Measurements from ENCODE around the gene DCAF8L2. TPM values are rescaled to one million over a fixed set of nuclear protein-coding genes. Genes with fewer than 3 reads are reported as not detected.

DCAF8L2 gene
- polyA plus RNA-seq, 2 of the 4 experiments (the other 2 are of a cell fraction) = not detected

GRCh38 chrX:27671234-27671633, 81.1 kb downstream of the DCAF8L2 start:
- POLR2A ChIA-PET = no interaction called here
- no peak for ATAC-seq
- WGBS (ENCODE audit: missing lambda C conversion rate) = 25% methylated on average over 2 of the region's 2 CpGs
- Histone ChIP-seq H3K4me2 (no peak overlapping the region), H3K27ac (no peak overlapping the region), H3K4me1 (no peaks in the 10 kb centered on the region), H3K9me3 (no peaks in the 10 kb centered on the region), H3K4me3 (no peak overlapping the region)
- no peak for DNase-seq (ENCODE audit: low read depth in 1 of 2, low spot score in 1 of 2)
- peak; percentile 74 for FAIRE-seq
- TF ChIP-seq MAFK (IDR thresholded peaks at IDR 0.05; ENCODE audit: partially characterized antibody) (peak; percentile 65), MAX (IDR thresholded peaks at IDR 0.05) (no peak)
- TF ChIP-seq, protein P1, sequence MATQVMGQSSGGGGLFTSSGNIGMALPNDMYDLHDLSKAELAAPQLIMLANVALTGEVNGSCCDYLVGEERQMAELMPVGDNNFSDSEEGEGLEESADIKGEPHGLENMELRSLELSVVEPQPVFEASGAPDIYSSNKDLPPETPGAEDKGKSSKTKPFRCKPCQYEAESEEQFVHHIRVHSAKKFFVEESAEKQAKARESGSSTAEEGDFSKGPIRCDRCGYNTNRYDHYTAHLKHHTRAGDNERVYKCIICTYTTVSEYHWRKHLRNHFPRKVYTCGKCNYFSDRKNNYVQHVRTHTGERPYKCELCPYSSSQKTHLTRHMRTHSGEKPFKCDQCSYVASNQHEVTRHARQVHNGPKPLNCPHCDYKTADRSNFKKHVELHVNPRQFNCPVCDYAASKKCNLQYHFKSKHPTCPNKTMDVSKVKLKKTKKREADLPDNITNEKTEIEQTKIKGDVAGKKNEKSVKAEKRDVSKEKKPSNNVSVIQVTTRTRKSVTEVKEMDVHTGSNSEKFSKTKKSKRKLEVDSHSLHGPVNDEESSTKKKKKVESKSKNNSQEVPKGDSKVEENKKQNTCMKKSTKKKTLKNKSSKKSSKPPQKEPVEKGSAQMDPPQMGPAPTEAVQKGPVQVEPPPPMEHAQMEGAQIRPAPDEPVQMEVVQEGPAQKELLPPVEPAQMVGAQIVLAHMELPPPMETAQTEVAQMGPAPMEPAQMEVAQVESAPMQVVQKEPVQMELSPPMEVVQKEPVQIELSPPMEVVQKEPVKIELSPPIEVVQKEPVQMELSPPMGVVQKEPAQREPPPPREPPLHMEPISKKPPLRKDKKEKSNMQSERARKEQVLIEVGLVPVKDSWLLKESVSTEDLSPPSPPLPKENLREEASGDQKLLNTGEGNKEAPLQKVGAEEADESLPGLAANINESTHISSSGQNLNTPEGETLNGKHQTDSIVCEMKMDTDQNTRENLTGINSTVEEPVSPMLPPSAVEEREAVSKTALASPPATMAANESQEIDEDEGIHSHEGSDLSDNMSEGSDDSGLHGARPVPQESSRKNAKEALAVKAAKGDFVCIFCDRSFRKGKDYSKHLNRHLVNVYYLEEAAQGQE (IDR thresholded peaks at IDR 0.05) = no peak
- CTCF ChIA-PET = no interaction called here

GRCh38 chrX:27674491-27674890, 84.3 kb downstream of the DCAF8L2 start:
- DNase-seq (ENCODE audit: low read depth in 1 of 2, low spot score in 1 of 2) = no peak
- POLR2A ChIA-PET = no interaction called here
- no peaks in the 10 kb centered on the region for H3K9me3 ChIP-seq
- H3K4me1 ChIP-seq = no peaks in the 10 kb centered on the region
- ATAC-seq = no peak
- no peak overlapping the region for H3K4me2 ChIP-seq
- H3K27ac ChIP-seq = no peak overlapping the region
- no peak for TF ChIP-seq HMGXB4 (CRISPR knock-in tag; IDR thresholded peaks at IDR 0.05; ENCODE audit: borderline replicate concordance)
- TF ChIP-seq RCOR1 (IDR thresholded peaks at IDR 0.05; ENCODE audit: low read depth, low read length) = no peak
- no peak for TF ChIP-seq JUNB (IDR thresholded peaks at IDR 0.05)
- TF ChIP-seq ZC3H11A (IDR thresholded peaks at IDR 0.05) = no peak
- no peak for TF ChIP-seq PHF8 (IDR thresholded peaks at IDR 0.05; ENCODE audit: borderline replicate concordance, low read depth)
- TF ChIP-seq, protein P2, sequence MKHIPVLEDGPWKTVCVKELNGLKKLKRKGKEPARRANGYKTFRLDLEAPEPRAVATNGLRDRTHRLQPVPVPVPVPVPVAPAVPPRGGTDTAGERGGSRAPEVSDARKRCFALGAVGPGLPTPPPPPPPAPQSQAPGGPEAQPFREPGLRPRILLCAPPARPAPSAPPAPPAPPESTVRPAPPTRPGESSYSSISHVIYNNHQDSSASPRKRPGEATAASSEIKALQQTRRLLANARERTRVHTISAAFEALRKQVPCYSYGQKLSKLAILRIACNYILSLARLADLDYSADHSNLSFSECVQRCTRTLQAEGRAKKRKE (CRISPR knock-in tag; IDR thresholded peaks at IDR 0.05; ENCODE audit: low read depth) = no peak
- no peak for TF ChIP-seq TFCP2L1 (CRISPR knock-in tag; IDR thresholded peaks at IDR 0.05)
- TF ChIP-seq CEBPB (IDR thresholded peaks at IDR 0.05) = no peak
- TF ChIP-seq RARB (CRISPR knock-in tag; IDR thresholded peaks at IDR 0.05) = no peak
- TF ChIP-seq MAX (IDR thresholded peaks at IDR 0.05) = no peak
- TF ChIP-seq KDM1A (IDR thresholded peaks at IDR 0.05; ENCODE audit: low read depth) = no peak
- no peak for FAIRE-seq
- 72% methylated on average over 4 of the region's 4 CpGs for WGBS (ENCODE audit: missing lambda C conversion rate)
- CTCF ChIA-PET = interaction anchor here (0.6 kb wide), 1 partner anchor 67 kb away, joined by 4 read pairs; no protein-coding TSS in a partner anchor
- no peak overlapping the region for H3K4me3 ChIP-seq

DNA sequence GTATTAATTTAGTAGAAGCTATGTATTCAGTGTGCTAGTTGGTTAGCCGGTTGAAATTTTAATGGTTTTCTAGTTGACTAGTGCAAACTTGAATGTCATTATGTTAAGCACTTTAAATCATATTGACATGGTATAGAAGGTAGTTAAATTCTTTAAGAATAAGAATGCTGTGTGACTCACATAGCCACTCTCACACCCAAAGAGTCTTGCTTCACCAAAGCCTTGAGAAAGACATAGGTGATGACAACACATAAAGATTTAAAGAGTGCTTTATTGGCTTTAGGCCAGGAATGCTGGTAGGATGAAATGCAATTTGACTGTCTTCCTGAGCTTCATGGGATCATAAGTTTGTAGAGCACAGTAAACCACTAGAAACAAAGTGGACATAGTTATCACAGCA, 85.3 kb downstream of the DCAF8L2 start:
- no peaks in the 10 kb centered on the region for H3K4me1 ChIP-seq
- DNase-seq (ENCODE audit: low read depth in 1 of 2, low spot score in 1 of 2) (peak in 1 of 2 experiments; percentile 17), ATAC-seq (no peak), FAIRE-seq (no peak)
- H3K9me3 ChIP-seq = no peaks in the 10 kb centered on the region
- ChIA-PET POLR2A (no interaction called here), CTCF (no interaction called here)
- 84% methylated on average over 1 of the region's 1 CpG for WGBS (ENCODE audit: missing lambda C conversion rate)
- no peak overlapping the region for H3K4me2 ChIP-seq
- no peak overlapping the region for H3K27ac ChIP-seq
- H3K4me3 ChIP-seq = no peak overlapping the region
- TF ChIP-seq RFX5 (IDR thresholded peaks at IDR 0.05) (no peak), CHD4 (IDR thresholded peaks at IDR 0.05; ENCODE audit: borderline replicate concordance) (no peak), BCL3 (IDR thresholded peaks at IDR 0.05) (no peak), JUNB (IDR thresholded peaks at IDR 0.05) (no peak), CBX8 (IDR thresholded peaks at IDR 0.05) (no peak), MYC (IDR thresholded peaks at IDR 0.05; ENCODE audit: borderline replicate concordance, low read length) (no peak), TP53 (CRISPR knock-in tag; IDR thresholded peaks at IDR 0.05) (no peak), TFCP2L1 (CRISPR knock-in tag; IDR thresholded peaks at IDR 0.05) (no peak), JUN (IDR thresholded peaks at IDR 0.05) (no peak), MAZ (IDR thresholded peaks at IDR 0.05; ENCODE audit: borderline replicate concordance, low read depth, low read length) (no peak), RCOR1 (IDR thresholded peaks at IDR 0.05; ENCODE audit: low read depth, low read length) (no peak), CBX2 (IDR thresholded peaks at IDR 0.05; ENCODE audit: borderline replicate concordance, low read depth) (no peak), POLR2AphosphoS2 (conservative IDR thresholded peaks at IDR 0.05; ENCODE audit: low read length) (no peak), HOXB5 (CRISPR knock-in tag; IDR thresholded peaks at IDR 0.05) (no peak), SREBF2 (IDR thresholded peaks at IDR 0.05) (no peak)
- TF ChIP-seq, protein P2 (CRISPR knock-in tag; IDR thresholded peaks at IDR 0.05; ENCODE audit: low read depth) = no peak
- TF ChIP-seq, protein P3, sequence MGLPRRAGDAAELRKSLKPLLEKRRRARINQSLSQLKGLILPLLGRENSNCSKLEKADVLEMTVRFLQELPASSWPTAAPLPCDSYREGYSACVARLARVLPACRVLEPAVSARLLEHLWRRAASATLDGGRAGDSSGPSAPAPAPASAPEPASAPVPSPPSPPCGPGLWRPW (IDR thresholded peaks at IDR 0.05) = no peak

All from A549 (cell line).